ENCODE results near the gene OR10A3. TPM values are rescaled to one million over a fixed set of nuclear protein-coding genes. Genes with fewer than 3 reads are reported as not detected.

Gene OR10A3
- total RNA-seq, 1 experiment from 2014 or later = not detected

DNA sequence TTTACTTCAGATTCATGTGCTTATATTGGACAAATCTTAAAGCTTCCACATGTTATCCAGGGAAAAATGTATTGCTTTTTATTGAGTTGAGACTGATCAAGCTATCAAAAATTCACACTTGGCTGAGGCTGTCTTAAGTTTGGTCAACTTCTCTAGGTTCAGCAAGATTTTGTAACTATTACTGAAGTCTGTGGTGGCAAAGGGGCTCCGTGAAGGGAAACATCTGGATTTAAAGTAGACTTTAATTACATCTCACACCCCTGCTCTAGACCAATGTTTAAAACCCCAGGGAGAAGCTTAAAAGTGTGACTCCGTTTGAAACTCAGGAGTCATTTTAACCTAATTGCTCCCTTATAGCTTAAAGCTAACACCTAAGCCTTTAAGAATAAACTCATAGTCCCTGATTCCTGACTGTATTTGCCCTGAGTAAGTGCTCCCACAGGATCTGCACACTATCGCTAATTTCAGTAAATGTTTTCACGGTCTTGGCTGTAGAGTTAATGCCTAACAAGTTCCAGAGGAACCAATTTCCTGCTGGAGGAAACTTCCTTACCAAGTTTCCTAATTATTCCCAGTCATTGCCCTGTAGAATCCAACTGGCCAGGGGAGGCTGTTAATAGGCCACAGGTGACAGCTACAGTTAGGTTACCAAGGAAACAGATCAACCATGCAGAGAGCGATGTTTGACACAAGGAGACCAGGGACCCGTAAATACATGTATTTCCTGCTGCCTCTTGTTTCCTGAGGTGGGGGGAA is 50.9 kb downstream of the OR10A3 start:
- Histone ChIP-seq H3K4me2 (ENCODE audit: low read length) (no peak overlapping the region), H3K27me3 (ENCODE audit: insufficient read depth, low read length) (peaks cover 36% of the 10 kb centered on the region), H3K79me2 (ENCODE audit: insufficient read depth, low read length) (no peaks in the 10 kb centered on the region), H3K9ac (ENCODE audit: low read length) (no peak overlapping the region), H4K20me1 (ENCODE audit: insufficient read depth) (no peaks in the 10 kb centered on the region), H3K27ac (ENCODE audit: low read depth, low read length) (no peak overlapping the region), H3K36me3 (ENCODE audit: control insufficient read depth in 1 of 2, insufficient read depth in 2 of 2, low read length in 2 of 2) (no peaks in the 10 kb centered on the region), H3K4me3 (replicated peaks in 1 of 2; ENCODE audit: low read depth in 1 of 2, low read length in 2 of 2) (no peak overlapping the region), H3K9me2 (ENCODE audit: insufficient read depth) (no peaks in the 10 kb centered on the region), H3K4me1 (ENCODE audit: control insufficient read depth in 1 of 2, insufficient read depth in 2 of 2, low read length in 2 of 2) (no peaks in the 10 kb centered on the region), H2AFZ (ENCODE audit: low read depth, low read length, poor library complexity, severe bottlenecking) (no peak overlapping the region), H3K9me3 (ENCODE audit: control insufficient read depth in 1 of 2, insufficient read depth in 1 of 2, low read depth in 1 of 2, low read length in 2 of 2) (no peaks in the 10 kb centered on the region)
- ChIA-PET POLR2A (no interaction called here), RAD21 (ENCODE audit: low non-redundant PET in 1 of 2, low total read pairs in 2 of 2, uncharacterized antibody in 2 of 2, unreplicated experiment in 2 of 2) (no interaction called here), CTCF (no interaction called here)
- intact Hi-C loops (cut with micrococcal nuclease) = loop anchor here (10.0 kb wide), 1 partner anchor 204 kb away; no protein-coding TSS in a partner anchor
- DNase-seq (ENCODE audit: low read depth, low spot score) (no peak), ATAC-seq (no peak)
- BruUV-seq (replicated peaks) = no TSS peak
- no peak for TF ChIP-seq ZBTB33 (IDR thresholded peaks at IDR 0.05; ENCODE audit: extremely low read depth, insufficient replicate concordance, low read length)
- TF ChIP-seq EZH2 (IDR thresholded peaks at IDR 0.05) = peak; percentile 87; the same call in 1 of the 2 replicates

- POLR2A ChIA-PET = no interaction called here
- no peaks in the 10 kb centered on the region for H3K4me1 ChIP-seq (ENCODE audit: control insufficient read depth in 1 of 2, insufficient read depth in 2 of 2, low read length in 2 of 2)
- H3K9ac ChIP-seq (ENCODE audit: low read length) = no peak overlapping the region
- H3K27ac ChIP-seq (ENCODE audit: low read depth, low read length) = no peak overlapping the region
- no peak for ATAC-seq
- intact Hi-C loops (cut with micrococcal nuclease) = loop anchor here (10.0 kb wide), 1 partner anchor 205 kb away; no protein-coding TSS in a partner anchor
- BruUV-seq (replicated peaks) = no TSS peak
- H3K9me2 ChIP-seq (ENCODE audit: insufficient read depth) = no peaks in the 10 kb centered on the region
- H3K27me3 ChIP-seq (ENCODE audit: insufficient read depth, low read length) = peaks cover 36% of the 10 kb centered on the region
- no peak overlapping the region for H2AFZ ChIP-seq (ENCODE audit: low read depth, low read length, poor library complexity, severe bottlenecking)
- DNase-seq (ENCODE audit: low read depth, low spot score) = no peak
- RAD21 ChIA-PET (ENCODE audit: low non-redundant PET in 1 of 2, low total read pairs in 2 of 2, uncharacterized antibody in 2 of 2, unreplicated experiment in 2 of 2) = no interaction called here
- no peak overlapping the region for H3K4me2 ChIP-seq (ENCODE audit: low read length)
- no peaks in the 10 kb centered on the region for H3K36me3 ChIP-seq (ENCODE audit: control insufficient read depth in 1 of 2, insufficient read depth in 2 of 2, low read length in 2 of 2)
- H3K9me3 ChIP-seq (ENCODE audit: control insufficient read depth in 1 of 2, insufficient read depth in 1 of 2, low read depth in 1 of 2, low read length in 2 of 2) = no peaks in the 10 kb centered on the region
- no peaks in the 10 kb centered on the region for H4K20me1 ChIP-seq (ENCODE audit: insufficient read depth)
- no peak overlapping the region for H3K4me3 ChIP-seq (replicated peaks in 1 of 2; ENCODE audit: low read depth in 1 of 2, low read length in 2 of 2)
- no peaks in the 10 kb centered on the region for H3K79me2 ChIP-seq (ENCODE audit: insufficient read depth, low read length)
- TF ChIP-seq ZNF274 (IDR thresholded peaks at IDR 0.05; ENCODE audit: low read depth, low read length) (no peak), POLR2A (IDR thresholded peaks at IDR 0.05; ENCODE audit: borderline replicate concordance, extremely low read depth, insufficient read depth, insufficient read length) (no peak), JUND (IDR thresholded peaks at IDR 0.05) (no peak), SP1 (IDR thresholded peaks at IDR 0.05; ENCODE audit: low read depth) (no peak), EGR1 (IDR thresholded peaks at IDR 0.05; ENCODE audit: low read depth) (no peak), TCF7L2 (IDR thresholded peaks at IDR 0.05; ENCODE audit: borderline replicate concordance, extremely low read depth, insufficient read depth, insufficient read length) (no peak), CTCF (IDR thresholded peaks at IDR 0.05 in 2 of 3, conservative IDR thresholded peaks at IDR 0.05 in 1 of 3; ENCODE audit: borderline replicate concordance in 1 of 3, insufficient read depth in 1 of 3, low read depth in 2 of 3, low read length in 2 of 3) (no peak)
- CTCF ChIA-PET = no interaction called here
Measured at GRCh38 chr11:7889985-7890384, 51.5 kb downstream of the OR10A3 start.
